Right atrium auricular region (tissue), 2 donors: ENCODE measurements around the gene GRK5. TPM values are rescaled to one million over a fixed set of nuclear protein-coding genes. Genes with fewer than 3 reads are reported as not detected.
A peak's percentile ranks its signal among the peaks of the same experiment; 100 is the strongest.

ENCODE experiments used
- DNase-seq: peaks from one replicate; pipeline ENCODE4 v3.0.0-alpha.2; 2019; ENCODE audit warnings: low spot score
- H3K27ac ChIP-seq, 2 donors: fragments of 200-600 bp; sonication (generic); 1 replicate in 1 of 2; 2 replicates in 1 of 2; pipeline ENCODE4 v1.5.1; 2016 to 2019
- H3K27me3 ChIP-seq, 2 donors: fragments of 200-600 bp; sonication (generic); one replicate each; pipeline versions ENCODE4 v1.5.1 to v1.6.0; 2017 to 2019
- H3K36me3 ChIP-seq: fragments of 200-600 bp; sonication (generic); one replicate; pipeline ENCODE4 v1.5.1; 2016
- H3K4me1 ChIP-seq, 2 donors: fragments of 200-600 bp; sonication (generic); one replicate each; pipeline versions ENCODE4 v1.5.1 to v1.6.0; 2017 to 2019
- H3K4me3 ChIP-seq, 2 donors: fragments of 200-600 bp; sonication (generic); 1 replicate in 1 of 2; 2 replicates in 1 of 2; pipeline ENCODE4 v1.5.1; 2017 to 2019; ENCODE audit warnings: mild to moderate bottlenecking in 1 of 2, moderate library complexity in 1 of 2
- H3K9me3 ChIP-seq, 2 donors: fragments of 200-600 bp; sonication (generic); one replicate each; pipeline ENCODE4 v1.5.1; 2019
- total RNA-seq, 2 donors: library from RNA; depleted of rRNA; stranded (reverse); fragments of >200 nt; gene quantifications; one replicate each; pipeline ENCODE4 v1.1.0, GENCODE V29; 2016
- TF ChIP-seq, protein P1 (sequence below), 2 donors: fragments of 200-600 bp; sonication (generic); IDR thresholded peaks; one replicate each; pipeline ENCODE4 v1.5.1; 2019; ENCODE audit warnings: antibody characterized with exemption in 2 of 2

Gene GRK5
- total RNA-seq, 2 donors from 2014 or later: 19.2 to 53.8 TPM

DNA sequence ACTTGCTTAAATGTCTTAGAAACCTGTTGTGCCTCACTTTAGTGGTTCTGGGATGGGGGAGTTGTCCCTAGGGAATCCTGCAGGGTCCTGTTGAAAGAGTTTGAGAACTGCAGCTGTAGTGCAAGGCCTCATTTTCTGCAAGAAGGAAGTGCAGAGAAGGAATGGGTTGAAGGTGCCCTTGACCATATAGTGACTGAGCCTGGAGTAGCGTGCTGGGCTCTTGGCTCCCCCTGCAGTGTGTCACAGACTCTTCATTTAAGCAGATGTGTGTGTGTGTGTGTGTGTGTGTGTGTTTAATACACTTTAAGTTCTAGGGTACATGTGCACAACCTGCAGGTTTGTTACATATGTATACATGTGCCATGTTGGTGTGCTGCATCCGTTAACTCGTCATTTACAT is 92.2 kb downstream of the GRK5 start:
- Histone ChIP-seq H3K36me3 (peaks cover 6% of the 10 kb centered on the region), H3K27ac (no peak overlapping the region), H3K4me3 (no peak overlapping the region), H3K9me3 (peaks cover 0 to 6% of the 10 kb centered on the region in 2 donors), H3K27me3 (no peaks in the 10 kb centered on the region), H3K4me1 (peaks cover 0 to 70% of the 10 kb centered on the region in 2 donors)
- TF ChIP-seq, protein P1, sequence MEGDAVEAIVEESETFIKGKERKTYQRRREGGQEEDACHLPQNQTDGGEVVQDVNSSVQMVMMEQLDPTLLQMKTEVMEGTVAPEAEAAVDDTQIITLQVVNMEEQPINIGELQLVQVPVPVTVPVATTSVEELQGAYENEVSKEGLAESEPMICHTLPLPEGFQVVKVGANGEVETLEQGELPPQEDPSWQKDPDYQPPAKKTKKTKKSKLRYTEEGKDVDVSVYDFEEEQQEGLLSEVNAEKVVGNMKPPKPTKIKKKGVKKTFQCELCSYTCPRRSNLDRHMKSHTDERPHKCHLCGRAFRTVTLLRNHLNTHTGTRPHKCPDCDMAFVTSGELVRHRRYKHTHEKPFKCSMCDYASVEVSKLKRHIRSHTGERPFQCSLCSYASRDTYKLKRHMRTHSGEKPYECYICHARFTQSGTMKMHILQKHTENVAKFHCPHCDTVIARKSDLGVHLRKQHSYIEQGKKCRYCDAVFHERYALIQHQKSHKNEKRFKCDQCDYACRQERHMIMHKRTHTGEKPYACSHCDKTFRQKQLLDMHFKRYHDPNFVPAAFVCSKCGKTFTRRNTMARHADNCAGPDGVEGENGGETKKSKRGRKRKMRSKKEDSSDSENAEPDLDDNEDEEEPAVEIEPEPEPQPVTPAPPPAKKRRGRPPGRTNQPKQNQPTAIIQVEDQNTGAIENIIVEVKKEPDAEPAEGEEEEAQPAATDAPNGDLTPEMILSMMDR (IDR thresholded peaks at IDR 0.05): no peak
- DNase-seq: no peak

DNA sequence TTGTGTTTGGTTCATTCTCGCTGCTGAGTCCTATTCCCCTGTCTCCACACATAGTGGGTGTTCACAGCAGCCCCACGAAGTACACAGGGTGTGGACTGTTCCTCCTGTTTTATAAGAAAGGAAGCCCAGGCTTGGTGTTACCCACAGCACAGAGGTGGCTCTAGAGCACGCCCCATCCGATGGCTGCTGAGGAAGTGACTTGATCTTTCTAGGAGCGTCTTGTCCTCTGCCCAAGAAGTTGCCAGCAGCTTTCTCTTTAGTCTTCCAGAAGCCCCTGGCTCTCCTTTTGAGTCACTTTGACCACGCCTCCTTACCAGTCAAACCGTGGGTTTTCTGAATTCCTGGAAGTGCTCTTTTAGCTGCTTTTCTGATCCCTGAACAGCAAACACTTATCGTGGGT is 94.0 kb downstream of the GRK5 start:
- Histone ChIP-seq H3K36me3 (peaks cover 6% of the 10 kb centered on the region), H3K27me3 (no peaks in the 10 kb centered on the region), H3K4me3 (no peak overlapping the region), H3K27ac (peak overlapping the region; percentile 34 to 44), H3K4me1 (peaks cover 0 to 76% of the 10 kb centered on the region in 2 donors), H3K9me3 (peaks cover 0 to 6% of the 10 kb centered on the region in 2 donors)
- no peak for DNase-seq
- TF ChIP-seq, protein P1 (IDR thresholded peaks at IDR 0.05): no peak

DNA sequence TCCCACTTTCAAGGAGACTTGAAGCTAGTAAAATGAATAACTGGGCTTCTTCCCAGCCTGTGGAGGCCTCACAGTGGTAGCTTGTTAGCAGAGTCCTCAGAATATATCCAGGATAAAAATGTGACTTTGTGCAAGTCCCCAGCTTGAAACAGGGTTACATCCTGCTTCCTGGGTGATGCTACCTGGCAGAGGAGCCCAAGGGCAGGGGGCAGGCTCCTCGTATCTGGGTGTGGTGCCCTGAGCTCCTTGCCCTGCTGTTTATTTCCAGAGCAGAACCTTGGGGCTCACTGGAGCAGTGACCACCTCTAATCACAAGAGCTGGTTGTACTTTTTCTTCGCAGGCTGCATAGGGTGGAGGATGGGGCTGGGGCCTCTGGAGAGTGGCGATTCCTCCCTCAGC is 94.8 kb downstream of the GRK5 start:
- Histone ChIP-seq H3K27ac (peak overlapping the region; percentile 34 to 44), H3K9me3 (peaks cover 0 to 6% of the 10 kb centered on the region in 2 donors), H3K36me3 (peaks cover 6% of the 10 kb centered on the region), H3K27me3 (no peaks in the 10 kb centered on the region), H3K4me3 (no peak overlapping the region), H3K4me1 (peaks cover 0 to 72% of the 10 kb centered on the region in 2 donors)
- TF ChIP-seq, protein P1 (IDR thresholded peaks at IDR 0.05): no peak
- DNase-seq: no peak

DNA sequence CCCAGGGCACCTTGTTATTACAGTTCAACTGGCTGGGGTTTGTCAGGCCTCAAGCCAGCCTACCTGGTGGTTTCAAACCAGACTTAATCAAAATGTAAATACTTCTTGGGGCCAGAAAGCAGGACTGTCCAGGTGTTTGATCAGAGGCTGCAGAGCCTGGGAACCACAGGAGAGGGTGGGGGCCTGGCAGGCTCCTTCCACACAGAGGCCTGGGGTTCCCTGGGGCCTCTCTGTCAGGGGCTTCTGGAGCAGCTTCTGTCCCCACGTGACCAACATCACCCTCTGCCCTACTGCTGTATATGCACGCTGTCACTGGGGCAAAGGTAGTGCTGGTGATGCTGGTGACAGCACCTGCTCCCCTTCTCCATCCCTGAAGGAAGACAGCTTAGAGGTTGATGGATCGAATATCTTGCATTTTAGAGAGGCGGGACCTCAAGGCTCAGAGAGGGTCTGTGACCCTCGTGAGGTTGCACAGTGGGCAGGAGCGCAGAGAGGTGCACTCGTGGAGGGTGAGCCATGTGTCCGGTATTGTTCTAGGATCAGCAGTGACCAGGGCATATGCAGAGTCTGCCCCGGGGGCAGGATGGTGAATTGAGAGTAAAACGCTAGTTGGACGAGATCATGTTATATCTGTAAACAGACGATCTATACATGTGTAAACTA is 95.4 kb downstream of the GRK5 start:
- H3K27ac ChIP-seq: peak overlapping the region; percentile 7 to 44
- H3K9me3 ChIP-seq: peaks cover 0 to 3% of the 10 kb centered on the region in 2 donors
- peaks cover 5% of the 10 kb centered on the region for H3K36me3 ChIP-seq
- H3K4me3 ChIP-seq: no peak overlapping the region
- no peaks in the 10 kb centered on the region for H3K27me3 ChIP-seq
- no peak for DNase-seq
- TF ChIP-seq, protein P1 (IDR thresholded peaks at IDR 0.05): no peak
- peaks cover 0 to 66% of the 10 kb centered on the region in 2 donors for H3K4me1 ChIP-seq

DNA sequence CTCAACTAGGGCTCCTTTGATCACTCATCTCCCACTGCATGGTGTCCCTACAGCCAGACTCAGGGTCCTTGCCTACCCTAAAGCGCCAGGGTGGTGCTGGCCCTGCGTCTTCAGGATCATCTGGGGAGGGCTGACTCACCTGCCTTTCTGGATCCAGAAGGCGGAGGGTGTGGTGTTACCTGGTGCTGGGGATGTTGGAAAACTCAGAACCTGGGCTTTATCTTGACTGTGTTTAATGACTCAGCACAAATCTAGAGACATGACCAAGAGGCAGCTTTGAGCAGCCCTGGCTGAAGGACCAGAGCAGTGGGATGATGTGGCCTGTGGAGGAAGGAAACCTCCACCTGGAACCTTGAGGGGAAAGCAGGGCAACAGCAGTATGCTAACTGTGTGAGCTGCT is 96.5 kb downstream of the GRK5 start:
- no peaks in the 10 kb centered on the region for H3K36me3 ChIP-seq
- H3K4me1 ChIP-seq: peaks cover 0 to 71% of the 10 kb centered on the region in 2 donors
- TF ChIP-seq, protein P1 (IDR thresholded peaks at IDR 0.05): no peak
- H3K9me3 ChIP-seq: no peaks in the 10 kb centered on the region
- no peak overlapping the region for H3K4me3 ChIP-seq
- no peak for DNase-seq
- H3K27me3 ChIP-seq: no peaks in the 10 kb centered on the region
- H3K27ac ChIP-seq: no peak overlapping the region

DNA sequence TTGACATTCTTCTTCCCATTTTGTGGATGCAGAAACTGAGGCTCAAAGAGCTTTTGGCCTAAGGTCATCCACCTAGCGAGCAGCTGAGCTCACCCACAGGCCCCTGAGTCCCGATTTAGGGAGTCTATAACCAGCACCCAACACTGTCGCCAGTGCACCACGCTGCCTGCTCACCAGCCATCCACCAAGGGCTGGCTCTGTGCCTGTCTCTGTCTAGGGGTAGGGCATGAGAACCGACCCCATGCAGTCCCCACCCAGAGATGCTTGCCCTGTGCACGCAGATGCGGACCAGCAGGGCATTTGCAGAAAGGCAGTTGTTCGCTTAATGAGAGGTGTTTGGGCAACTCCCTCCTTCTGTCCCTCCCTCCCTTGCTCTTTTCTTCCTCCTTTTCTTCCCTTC is 97.2 kb downstream of the GRK5 start:
- no peaks in the 10 kb centered on the region for H3K9me3 ChIP-seq
- no peaks in the 10 kb centered on the region for H3K27me3 ChIP-seq
- TF ChIP-seq, protein P1 (IDR thresholded peaks at IDR 0.05): no peak
- H3K27ac ChIP-seq: no peak overlapping the region
- H3K4me1 ChIP-seq: peaks cover 0 to 71% of the 10 kb centered on the region in 2 donors
- H3K36me3 ChIP-seq: no peaks in the 10 kb centered on the region
- no peak overlapping the region for H3K4me3 ChIP-seq
- DNase-seq: no peak
